ENCODE results near the gene PLXNB2.

PLXNB2 gene

GRCh38 chr22:50310031-50310722, 2.7 kb upstream of the PLXNB2 start:
- DNase-seq: no peak

DNA sequence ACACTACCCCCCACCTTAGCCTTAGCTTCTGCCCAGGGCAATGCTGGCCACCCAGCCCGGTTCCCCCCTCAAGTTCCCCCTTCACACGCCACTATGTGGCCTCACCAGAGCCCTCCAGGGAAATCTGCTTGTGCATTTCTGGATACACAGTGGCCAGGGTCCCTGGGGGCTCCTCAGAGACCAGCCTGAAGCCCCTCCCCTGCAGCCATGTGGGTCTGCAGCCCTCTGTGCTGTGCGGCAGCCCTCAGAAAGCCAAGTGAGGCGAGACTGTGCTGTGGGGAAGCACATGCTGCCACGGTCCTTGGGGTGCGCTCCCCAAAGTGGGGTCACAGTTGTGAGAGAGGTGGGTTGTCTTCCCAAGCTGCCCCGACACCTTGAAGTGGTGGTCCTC, 2.1 kb upstream of the PLXNB2 start:
- DNase-seq: no peak

DNA sequence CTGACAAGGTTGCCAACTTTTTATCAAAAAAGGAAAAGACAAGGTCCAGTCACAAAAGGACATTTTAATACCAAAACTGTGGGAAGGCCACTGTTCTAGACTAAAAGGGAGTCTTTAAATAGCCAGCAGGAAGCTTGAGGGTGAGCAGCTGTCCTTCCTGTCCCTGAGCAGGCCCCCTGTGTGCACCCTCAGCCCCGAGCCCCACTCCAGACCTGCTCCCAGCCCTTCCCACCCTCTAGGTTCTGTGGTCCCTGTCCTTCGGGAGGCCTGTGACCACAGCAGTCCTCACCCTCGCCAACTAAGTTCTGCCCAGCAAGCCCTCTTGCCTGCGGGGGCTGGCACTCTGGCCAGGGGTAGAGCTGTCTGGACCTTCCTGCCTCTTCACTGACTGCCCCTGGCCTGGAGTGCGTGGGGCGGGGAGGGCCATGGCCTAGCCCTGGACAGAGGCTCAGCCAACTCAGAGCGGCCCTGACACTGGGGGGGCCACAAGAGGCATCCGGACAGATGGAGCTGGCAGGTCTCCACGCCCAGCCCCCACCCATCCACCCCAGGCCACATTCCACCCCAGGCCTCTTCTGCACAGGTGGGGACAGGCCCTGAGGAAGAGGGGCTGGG, 1.6 kb upstream of the PLXNB2 start:
- DNase-seq: no peak

DNA sequence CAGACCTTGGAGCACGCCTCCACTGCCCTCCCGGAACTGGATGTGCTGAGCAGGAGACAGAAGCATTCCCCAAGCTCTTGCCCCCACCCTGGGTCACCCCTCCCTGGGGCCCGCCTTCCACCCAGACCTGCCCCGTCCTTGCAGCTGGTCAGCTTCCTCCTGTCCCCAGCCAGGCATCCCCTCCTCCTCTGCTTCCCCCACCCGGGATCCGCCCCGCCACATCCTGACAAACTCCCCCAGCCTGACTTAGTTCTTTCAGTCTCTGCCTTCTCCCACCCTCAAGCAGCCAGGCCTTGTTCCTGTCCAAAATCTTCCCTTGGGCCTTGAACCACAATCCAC, 1.1 kb upstream of the PLXNB2 start:
- DNase-seq: no peak

DNA sequence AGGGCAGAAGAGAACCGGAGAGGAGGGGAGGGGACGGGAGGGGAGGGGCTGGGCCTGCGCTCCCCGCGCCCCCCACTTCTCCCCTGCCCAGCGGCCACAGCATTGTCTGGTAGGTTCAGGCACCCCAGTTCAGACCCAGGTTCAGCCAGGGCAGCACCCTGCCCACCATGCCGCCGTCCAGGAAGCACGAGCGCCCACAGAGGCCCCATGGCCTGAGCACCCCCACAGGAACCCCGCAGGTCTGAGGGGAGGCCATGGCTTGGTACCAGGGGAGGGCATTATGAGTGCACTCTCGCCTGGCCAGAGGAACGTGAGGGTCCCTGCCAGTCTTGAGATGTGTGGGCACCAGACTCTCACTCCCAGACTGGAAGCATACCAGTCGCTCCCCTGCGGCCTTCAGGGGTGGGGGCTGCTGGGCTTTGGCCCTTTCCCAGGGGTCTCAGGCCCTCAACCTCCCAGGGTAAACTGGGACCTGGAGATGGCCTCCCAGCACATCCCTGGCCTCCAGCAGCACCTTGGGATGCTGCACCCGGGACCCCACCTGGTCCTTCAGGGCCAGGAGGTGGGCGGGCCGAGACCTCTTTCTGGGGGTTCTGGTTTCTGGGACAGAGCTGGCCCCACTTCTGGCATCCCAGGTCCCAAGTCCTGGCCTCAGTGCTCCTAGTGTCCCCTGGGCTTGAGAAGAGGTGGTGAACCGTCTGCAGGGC, 597 bp upstream of the PLXNB2 start:
- DNase-seq: no peak

DNA sequence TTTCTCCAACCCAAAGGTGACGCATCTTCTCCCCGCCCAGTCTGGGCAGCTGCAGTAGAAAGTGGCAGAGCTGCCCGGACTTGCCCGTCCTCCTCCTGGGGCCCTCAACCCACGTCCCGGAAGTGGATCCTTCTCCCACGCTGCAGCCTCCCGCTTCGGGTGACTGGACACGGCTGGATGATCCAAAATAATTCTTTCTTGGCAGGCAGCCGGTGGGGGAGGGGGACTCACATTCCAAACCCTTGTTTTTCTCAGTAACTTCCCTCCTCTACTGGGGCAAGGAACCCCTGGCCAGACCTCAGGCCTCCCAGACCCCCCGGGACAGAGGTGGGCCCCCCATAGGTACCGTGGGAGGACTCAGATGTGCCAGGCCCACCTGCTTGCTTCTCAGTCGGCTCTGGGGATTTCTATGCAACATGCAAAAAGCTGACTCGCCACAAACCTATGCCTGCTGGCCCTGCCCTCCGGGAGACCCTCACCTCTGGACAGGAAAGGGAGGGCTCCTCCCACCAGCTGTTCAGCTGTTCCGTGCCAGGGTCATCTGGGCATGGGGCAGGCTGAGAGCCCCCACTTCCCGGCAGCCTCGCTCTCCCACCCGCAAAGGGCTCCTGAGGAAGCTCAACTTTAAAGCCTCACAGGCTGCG, 1.4 kb downstream of the PLXNB2 start:
- DNase-seq: no peak

- DNase-seq: no peak
These were observed 2.0 kb downstream of the PLXNB2 start for GRCh38 chr22:50305393-50305922.

DNA sequence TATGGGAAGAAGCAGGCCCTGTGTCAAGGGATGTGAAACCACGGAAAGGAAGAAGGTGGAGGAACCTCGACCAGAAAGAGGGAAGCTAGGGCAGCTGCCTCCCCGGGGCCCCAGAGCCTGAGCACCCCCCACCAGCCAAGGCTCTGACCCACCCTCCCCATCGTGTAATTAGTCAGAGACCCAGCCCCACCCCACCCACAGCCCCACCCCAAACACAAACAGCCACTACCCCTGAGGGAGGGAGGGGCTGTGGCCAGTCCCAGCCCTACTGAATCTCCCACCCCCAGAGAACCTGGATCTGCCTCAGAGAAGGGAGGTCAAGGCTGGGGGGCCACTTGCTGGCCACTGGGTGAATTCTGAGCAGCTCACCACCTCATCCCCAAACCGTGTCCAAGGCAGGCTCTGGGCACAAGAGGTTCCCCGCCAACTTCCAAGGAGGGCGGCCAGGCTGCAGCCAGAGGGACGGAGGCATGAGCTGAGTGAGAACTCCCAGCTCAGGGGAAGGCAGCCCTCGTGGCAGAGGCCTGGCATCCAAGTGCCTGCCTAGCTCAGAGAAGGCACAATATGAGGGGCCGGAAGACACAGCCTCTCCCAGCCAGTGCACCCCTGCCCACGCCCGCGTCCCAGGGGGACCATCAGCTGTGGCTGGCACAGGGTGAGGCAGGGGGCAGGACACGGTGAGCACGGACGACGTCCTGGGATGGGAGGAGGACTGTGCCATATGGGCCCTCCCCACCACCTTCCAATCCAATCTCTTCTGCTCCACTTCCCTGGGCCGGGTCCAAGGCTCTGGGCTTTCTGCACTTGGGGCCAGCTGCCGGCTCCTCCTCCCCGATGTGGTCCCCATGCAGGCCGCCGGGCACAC, 2.7 kb downstream of the PLXNB2 start:
- no peak for DNase-seq

- DNase-seq: no peak
These were observed 3.5 kb downstream of the PLXNB2 start for GRCh38 chr22:50303848-50304527.

DNA sequence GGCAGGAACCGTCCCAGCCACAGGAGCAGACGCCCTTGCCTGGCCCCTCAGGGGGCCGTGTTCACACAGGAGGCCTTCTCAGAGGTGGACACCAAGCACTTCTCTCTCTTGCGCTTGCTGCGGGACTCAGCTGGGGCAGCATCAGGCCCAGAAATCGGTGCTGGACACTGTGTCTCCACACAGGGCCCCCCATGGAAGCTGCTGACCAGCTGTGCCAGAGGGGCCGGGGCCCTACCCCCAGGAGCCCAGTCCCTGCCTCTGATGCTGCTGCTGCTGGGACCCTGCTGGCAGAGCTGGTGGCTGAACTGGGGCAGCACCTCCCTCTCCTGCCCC, 4.0 kb downstream of the PLXNB2 start:
- DNase-seq: no peak

DNA sequence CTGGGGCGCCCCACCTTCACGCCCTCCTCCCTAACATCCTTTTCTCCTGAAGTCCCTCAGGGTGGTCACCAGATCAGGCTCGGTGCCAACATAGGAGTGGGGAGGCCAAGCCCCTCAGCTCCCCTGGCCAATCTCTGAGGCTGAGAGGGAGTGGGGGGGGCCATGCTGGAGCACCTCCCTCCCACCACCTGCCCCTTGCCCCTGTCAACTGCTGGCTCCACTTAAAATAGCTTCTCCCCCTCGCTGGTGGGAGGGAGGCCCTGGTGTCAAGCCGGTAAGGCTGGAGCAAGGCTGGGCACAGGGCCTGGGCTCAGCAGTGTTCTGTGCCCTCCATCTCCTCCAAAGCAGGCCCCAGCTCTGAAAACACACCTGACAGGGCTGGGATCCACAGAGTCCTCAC, 4.9 kb downstream of the PLXNB2 start:
- no peak for DNase-seq

DNA sequence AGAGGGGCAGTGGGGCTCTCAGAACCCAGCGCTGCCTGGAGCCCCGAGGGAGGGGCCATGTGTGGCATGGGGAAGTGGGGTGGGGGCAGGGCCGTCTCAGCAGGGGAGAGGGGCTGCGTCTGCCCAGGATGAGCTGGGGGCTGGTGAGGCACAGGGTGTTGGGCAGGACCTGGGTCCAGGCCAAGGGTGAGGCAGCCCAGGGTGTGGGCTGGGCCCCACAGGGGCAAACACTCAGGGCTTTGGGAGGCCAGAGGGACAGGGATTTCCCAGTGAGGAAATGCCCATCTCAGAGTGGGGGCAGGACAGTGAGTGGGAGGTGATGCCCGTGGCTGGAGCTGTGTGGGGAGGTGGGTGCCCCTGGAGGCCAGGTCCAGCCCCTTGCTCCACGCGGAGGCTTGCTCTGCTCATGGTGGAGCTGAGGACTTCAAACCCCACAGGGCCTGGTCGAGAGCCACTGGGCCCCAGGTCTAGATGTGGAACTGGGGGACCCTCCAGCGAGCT, 5.4 kb downstream of the PLXNB2 start:
- no peak for DNase-seq

DNA sequence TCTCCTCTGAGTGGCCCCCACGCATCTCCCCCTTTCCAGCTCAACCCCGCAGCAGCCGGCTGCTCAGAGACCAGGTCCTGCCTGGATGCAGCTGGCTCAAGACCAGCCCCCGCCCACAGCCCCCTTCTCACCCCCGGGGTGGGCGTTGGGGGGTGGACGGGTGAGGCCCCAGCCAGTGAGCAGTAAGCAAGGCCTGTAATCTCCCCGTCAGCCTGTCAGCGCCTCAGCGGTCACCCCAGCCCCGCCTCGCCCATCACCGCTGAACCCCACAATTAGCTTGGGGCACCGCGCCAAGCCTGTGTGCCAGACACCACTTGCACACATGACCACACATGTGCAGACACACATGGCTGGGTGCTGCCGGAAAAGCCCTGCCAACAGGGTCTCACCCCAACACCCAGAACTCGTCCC, 5.9 kb downstream of the PLXNB2 start:
- DNase-seq: no peak

DNA sequence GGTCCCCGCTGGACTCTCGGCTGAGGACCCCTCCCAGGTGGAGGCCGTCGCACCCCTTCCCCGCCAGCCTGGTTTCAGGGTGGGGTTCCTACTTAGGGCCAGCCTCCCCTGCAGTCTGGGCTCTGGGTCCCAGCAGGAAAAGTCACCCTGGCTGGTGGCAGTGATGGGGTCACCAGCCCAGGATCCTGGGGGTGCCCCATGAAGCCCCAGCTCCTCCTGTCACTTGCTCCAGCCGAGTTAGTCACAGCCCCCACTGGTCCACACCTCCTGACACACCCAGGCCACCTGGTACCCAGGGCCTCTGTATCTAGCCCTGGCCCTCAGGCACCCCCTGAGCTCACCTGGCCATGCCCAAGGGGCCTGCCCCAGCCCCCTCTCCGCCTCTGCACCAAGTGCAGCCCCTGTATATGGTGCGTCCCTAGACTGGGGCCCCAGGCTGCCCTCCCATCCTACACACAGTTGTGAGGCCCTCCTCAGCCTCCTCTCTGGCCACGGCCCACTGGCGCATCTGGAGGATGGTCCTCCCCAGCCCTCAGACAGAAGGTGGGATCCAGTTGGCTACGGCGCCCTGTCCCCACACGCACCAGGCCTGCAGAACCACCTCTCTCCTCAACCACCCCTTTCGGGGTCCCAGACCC, 6.7 kb downstream of the PLXNB2 start:
- DNase-seq: no peak

GRCh38 chr22:50299785-50300619, 7.4 kb downstream of the PLXNB2 start:
- DNase-seq: no peak

DNA sequence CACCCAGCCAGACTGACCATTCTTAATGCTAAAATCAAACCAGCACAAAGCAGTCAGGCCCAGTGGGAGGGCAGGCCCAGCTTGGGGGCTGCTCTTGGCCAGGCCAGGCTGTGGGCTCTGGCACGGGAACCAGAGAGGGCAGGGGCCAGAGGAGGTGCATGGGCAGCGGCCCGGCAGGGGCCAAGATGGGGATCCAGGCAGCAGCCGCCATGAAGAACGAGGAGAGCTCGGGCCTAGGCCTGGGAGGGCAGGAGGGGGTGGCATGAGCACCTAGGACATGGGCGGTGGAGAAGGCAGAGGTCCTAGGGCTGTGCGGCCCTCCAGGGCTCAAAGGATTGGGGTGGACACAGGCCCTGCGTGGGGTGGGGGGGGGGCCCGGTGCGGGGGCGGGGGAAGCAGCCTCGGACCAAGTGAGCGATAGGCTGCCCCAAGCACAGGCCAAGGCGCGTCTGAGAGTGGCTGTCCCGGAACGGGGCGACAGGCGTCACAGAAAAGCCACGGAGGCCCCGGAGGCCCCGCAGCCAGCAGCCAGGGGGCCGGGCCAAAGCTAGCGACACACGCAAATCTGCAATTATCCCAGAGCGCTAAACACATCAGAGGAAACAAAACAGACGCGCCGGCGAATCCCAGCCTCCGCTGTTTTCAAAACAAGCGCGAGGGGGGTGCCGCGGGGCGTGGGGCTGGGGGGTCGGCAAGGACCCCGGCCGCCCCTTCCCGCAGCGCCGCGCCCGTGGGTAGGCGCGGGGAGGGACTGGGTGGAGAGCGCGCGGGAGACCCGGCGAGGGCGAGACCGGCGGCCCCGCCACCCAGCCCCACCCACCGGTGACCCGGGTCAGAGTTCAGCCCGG, 8.3 kb downstream of the PLXNB2 start:
- DNase-seq: no peak

- no peak for DNase-seq
These were observed 9.2 kb downstream of the PLXNB2 start for GRCh38 chr22:50298266-50298637.

- no peak for DNase-seq
These were observed 9.8 kb downstream of the PLXNB2 start for GRCh38 chr22:50297510-50298265.
